Measurements from ENCODE around the gene MYCBP2.

DNA sequence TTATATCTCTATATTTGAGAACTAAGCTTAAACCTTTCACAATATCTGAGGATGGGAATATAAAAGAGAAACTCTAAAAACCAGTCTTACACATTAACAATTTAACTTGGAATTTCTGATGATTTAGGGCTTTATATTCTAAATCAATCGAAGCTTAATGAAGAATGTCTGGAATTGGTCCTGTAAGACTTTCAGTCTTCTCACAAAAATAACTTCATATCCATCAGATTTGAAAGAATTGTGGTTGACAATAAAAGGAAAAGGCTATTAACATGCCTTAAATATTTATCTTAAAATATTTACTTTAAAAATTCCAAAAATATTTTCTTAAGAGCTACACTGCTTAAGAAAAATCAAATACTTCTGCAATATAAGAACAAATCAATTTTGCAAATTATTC lies 27.3 kb downstream of the MYCBP2 start:
- no peak for TF ChIP-seq FOXA1 (IDR thresholded peaks at IDR 0.05)
- TF ChIP-seq, protein P1, sequence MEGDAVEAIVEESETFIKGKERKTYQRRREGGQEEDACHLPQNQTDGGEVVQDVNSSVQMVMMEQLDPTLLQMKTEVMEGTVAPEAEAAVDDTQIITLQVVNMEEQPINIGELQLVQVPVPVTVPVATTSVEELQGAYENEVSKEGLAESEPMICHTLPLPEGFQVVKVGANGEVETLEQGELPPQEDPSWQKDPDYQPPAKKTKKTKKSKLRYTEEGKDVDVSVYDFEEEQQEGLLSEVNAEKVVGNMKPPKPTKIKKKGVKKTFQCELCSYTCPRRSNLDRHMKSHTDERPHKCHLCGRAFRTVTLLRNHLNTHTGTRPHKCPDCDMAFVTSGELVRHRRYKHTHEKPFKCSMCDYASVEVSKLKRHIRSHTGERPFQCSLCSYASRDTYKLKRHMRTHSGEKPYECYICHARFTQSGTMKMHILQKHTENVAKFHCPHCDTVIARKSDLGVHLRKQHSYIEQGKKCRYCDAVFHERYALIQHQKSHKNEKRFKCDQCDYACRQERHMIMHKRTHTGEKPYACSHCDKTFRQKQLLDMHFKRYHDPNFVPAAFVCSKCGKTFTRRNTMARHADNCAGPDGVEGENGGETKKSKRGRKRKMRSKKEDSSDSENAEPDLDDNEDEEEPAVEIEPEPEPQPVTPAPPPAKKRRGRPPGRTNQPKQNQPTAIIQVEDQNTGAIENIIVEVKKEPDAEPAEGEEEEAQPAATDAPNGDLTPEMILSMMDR (IDR thresholded peaks at IDR 0.05; ENCODE audit: low read depth, low read length, missing input control) = no peak
- TF ChIP-seq JUND (IDR thresholded peaks at IDR 0.05) = no peak
- TF ChIP-seq, protein P2, sequence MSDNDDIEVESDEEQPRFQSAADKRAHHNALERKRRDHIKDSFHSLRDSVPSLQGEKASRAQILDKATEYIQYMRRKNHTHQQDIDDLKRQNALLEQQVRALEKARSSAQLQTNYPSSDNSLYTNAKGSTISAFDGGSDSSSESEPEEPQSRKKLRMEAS (IDR thresholded peaks at IDR 0.05) = no peak
- TF ChIP-seq YY1 (IDR thresholded peaks at IDR 0.05) = no peak
- TF ChIP-seq TAF1 (conservative IDR thresholded peaks at IDR 0.05) = no peak
- no peak for TF ChIP-seq HNF4G (IDR thresholded peaks at IDR 0.05)

Data from liver (tissue), 3 donors.